Activated T-cell treated with anti-CD3 and anti-CD28 coated beads, Interleukin-2, amount 50 U/mL, for 4 hours (primary cell): ENCODE measurements around the gene OTOR. TPM values are rescaled to one million over a fixed set of nuclear protein-coding genes. Genes with fewer than 3 reads are reported as not detected.

ENCODE experiments used
- ATAC-seq, 2 donors: fragments of 200-7000 bp; cut with Tn5 transposase; one replicate each; pipeline ENCODE4 v1.10.0; 2021
- DNase-seq: peaks from one replicate; pipeline ENCODE4 v3.0.0-alpha.2; 2020
- H3K27me3 Mint-ChIP-seq: one replicate; pipeline ENCODE4 v1.8.0; 2021; ENCODE audit warnings: low read depth, mixed read lengths
- H3K36me3 Mint-ChIP-seq: one replicate; pipeline ENCODE4 v1.8.0; 2022; ENCODE audit warnings: mixed read lengths; ENCODE audit not compliant: insufficient read depth
- H3K4me1 Mint-ChIP-seq: one replicate; pipeline ENCODE4 v1.8.0; 2021; ENCODE audit warnings: low read depth, mixed read lengths
- H3K4me3 Mint-ChIP-seq: one replicate; pipeline ENCODE4 v1.8.0; 2021; ENCODE audit warnings: mild to moderate bottlenecking, moderate library complexity, mixed read lengths
- H3K9me3 Mint-ChIP-seq: one replicate; pipeline ENCODE4 v1.8.0; 2021; ENCODE audit warnings: mixed read lengths
- total RNA-seq, 3 donors: library from RNA; stranded (reverse); gene quantifications; one replicate each; pipeline ENCODE4 v1.2.1, GENCODE V29; 2021

The OTOR gene
- total RNA-seq, 3 donors from 2014 or later = not detected

GRCh38 chr20:16729565-16730460, 18.3 kb upstream of the OTOR start, which contains the start of gene SNRPB2:
TSS of gene SNRPB2 (plus strand) at chr20:16730026. CDS start at chr20:16731703, 1,677 bp downstream.
- H3K9me3 Mint-ChIP-seq = peaks cover 5% of the 10 kb centered on the region
- H3K36me3 Mint-ChIP-seq = peaks cover 23% of the 10 kb centered on the region
- peak within 1 kb of the TSS; percentile 99 for H3K4me3 Mint-ChIP-seq

GRCh38 chr20:16732506-16733152, 15.5 kb upstream of the OTOR start:
- peak overlapping the region; percentile 53 for H3K4me3 Mint-ChIP-seq
- peaks cover 5% of the 10 kb centered on the region for H3K9me3 Mint-ChIP-seq
- no peak for DNase-seq
- H3K4me1 Mint-ChIP-seq = peaks cover 63% of the 10 kb centered on the region
- peaks cover 38% of the 10 kb centered on the region for H3K36me3 Mint-ChIP-seq
- ATAC-seq = peak; percentile 22 to 33
- H3K27me3 Mint-ChIP-seq = peaks cover 6% of the 10 kb centered on the region

More at GRCh38 chr20:16729565-16730460, 18.3 kb upstream of the OTOR start, which contains the start of gene SNRPB2:
- peak; percentile 86 for DNase-seq
- ATAC-seq = peak; percentile 93 to 95
- Mint-ChIP-seq H3K4me1 (peaks cover 50% of the 10 kb centered on the region), H3K27me3 (peaks cover 19% of the 10 kb centered on the region)

- DNase-seq (no peak), ATAC-seq (no peak)
- peaks cover 7% of the 10 kb centered on the region for H3K4me1 Mint-ChIP-seq
- H3K27me3 Mint-ChIP-seq = no peaks in the 10 kb centered on the region
- no peak overlapping the region for H3K4me3 Mint-ChIP-seq
- H3K36me3 Mint-ChIP-seq = peaks cover 36% of the 10 kb centered on the region
- no peaks in the 10 kb centered on the region for H3K9me3 Mint-ChIP-seq
These were observed 7.6 kb upstream of the OTOR start for GRCh38 chr20:16740365-16741072.

GRCh38 chr20:16744178-16744807, 3.9 kb upstream of the OTOR start:
- DNase-seq = no peak
- Mint-ChIP-seq H3K36me3 (peaks cover 25% of the 10 kb centered on the region), H3K9me3 (no peaks in the 10 kb centered on the region)

GRCh38 chr20:16745204-16745603, 3.0 kb upstream of the OTOR start:
- Mint-ChIP-seq H3K9me3 (no peaks in the 10 kb centered on the region), H3K36me3 (peaks cover 17% of the 10 kb centered on the region), H3K4me3 (no peak overlapping the region), H3K4me1 (no peaks in the 10 kb centered on the region), H3K27me3 (peaks cover 9% of the 10 kb centered on the region)
- DNase-seq (no peak), ATAC-seq (no peak)

More at GRCh38 chr20:16744178-16744807, 3.9 kb upstream of the OTOR start:
- H3K27me3 Mint-ChIP-seq = peaks cover 9% of the 10 kb centered on the region
- no peak overlapping the region for H3K4me3 Mint-ChIP-seq
- no peak for ATAC-seq
- no peaks in the 10 kb centered on the region for H3K4me1 Mint-ChIP-seq

GRCh38 chr20:16747291-16747811, 807 bp upstream of the OTOR start:
- H3K27me3 Mint-ChIP-seq = peaks cover 9% of the 10 kb centered on the region
- DNase-seq (no peak), ATAC-seq (no peak)
- peaks cover 2% of the 10 kb centered on the region for H3K4me1 Mint-ChIP-seq
- no peak overlapping the region for H3K4me3 Mint-ChIP-seq
- H3K9me3 Mint-ChIP-seq = no peaks in the 10 kb centered on the region
- peaks cover 3% of the 10 kb centered on the region for H3K36me3 Mint-ChIP-seq

GRCh38 chr20:16749573-16749972, 1.4 kb downstream of the OTOR start:
- Mint-ChIP-seq H3K36me3 (no peaks in the 10 kb centered on the region), H3K9me3 (no peaks in the 10 kb centered on the region), H3K4me3 (no peak overlapping the region), H3K4me1 (peaks cover 2% of the 10 kb centered on the region), H3K27me3 (peaks cover 9% of the 10 kb centered on the region)
- DNase-seq (no peak), ATAC-seq (no peak)

DNA sequence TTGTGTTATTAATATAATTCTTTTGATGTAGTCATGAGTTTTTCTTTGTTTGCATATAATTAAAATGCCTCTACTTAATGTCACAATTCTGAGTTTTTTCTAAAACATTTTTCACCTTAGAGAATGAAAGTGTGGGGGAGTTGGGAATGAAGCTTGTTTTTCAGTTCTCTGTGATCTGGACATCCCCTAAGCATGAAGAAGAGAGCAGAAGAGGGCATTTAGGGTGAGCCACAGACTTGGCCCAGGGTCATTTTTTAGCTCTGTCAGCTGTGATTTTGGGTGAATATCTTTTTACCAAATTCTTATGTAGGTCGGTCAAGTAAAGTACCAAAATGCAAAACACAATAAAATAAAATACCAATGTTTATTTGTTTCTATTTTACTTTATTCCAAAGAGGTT, 3.9 kb downstream of the OTOR start:
- H3K4me3 Mint-ChIP-seq = no peak overlapping the region
- H3K36me3 Mint-ChIP-seq = no peaks in the 10 kb centered on the region
- peaks cover 6% of the 10 kb centered on the region for H3K27me3 Mint-ChIP-seq
- H3K9me3 Mint-ChIP-seq = no peaks in the 10 kb centered on the region
- DNase-seq (no peak), ATAC-seq (no peak)
- H3K4me1 Mint-ChIP-seq = peaks cover 2% of the 10 kb centered on the region

GRCh38 chr20:16752901-16753300, 4.7 kb downstream of the OTOR start:
- H3K9me3 Mint-ChIP-seq = no peaks in the 10 kb centered on the region
- DNase-seq (no peak), ATAC-seq (no peak)
- H3K4me3 Mint-ChIP-seq = no peak overlapping the region
- H3K4me1 Mint-ChIP-seq = peaks cover 2% of the 10 kb centered on the region
- H3K36me3 Mint-ChIP-seq = no peaks in the 10 kb centered on the region
- peaks cover 4% of the 10 kb centered on the region for H3K27me3 Mint-ChIP-seq

GRCh38 chr20:16758454-16759180, 10.5 kb downstream of the OTOR start:
- DNase-seq = no peak
- H3K27me3 Mint-ChIP-seq = no peaks in the 10 kb centered on the region
- H3K36me3 Mint-ChIP-seq = no peaks in the 10 kb centered on the region
- no peak overlapping the region for H3K4me3 Mint-ChIP-seq
- no peaks in the 10 kb centered on the region for H3K9me3 Mint-ChIP-seq
- no peak for ATAC-seq
- no peaks in the 10 kb centered on the region for H3K4me1 Mint-ChIP-seq

DNA sequence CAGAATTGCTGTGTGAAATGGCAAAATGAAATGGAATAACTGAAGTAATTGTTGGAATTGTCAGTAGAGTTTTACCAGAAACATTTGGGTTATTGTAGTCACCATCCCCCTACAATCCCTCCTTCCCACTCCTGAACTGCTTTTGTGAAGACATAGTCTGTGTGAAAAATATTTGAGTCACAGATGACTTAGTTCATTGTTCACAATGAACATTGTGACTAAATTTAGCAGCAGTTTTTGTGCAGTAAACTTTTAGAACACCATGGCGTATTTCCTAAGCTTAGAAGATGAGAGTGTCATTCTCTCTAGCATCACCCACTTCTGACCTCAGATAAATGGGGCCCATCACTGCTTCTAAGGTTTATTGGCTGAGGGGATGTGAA, 11.0 kb downstream of the OTOR start:
- H3K9me3 Mint-ChIP-seq = no peaks in the 10 kb centered on the region
- H3K27me3 Mint-ChIP-seq = peaks cover 5% of the 10 kb centered on the region
- no peak overlapping the region for H3K4me3 Mint-ChIP-seq
- no peaks in the 10 kb centered on the region for H3K4me1 Mint-ChIP-seq
- ATAC-seq (no peak), DNase-seq (no peak)
- no peaks in the 10 kb centered on the region for H3K36me3 Mint-ChIP-seq

GRCh38 chr20:16760431-16761304, 12.5 kb downstream of the OTOR start:
- no peaks in the 10 kb centered on the region for H3K4me1 Mint-ChIP-seq
- DNase-seq = no peak
- no peak for ATAC-seq
- H3K36me3 Mint-ChIP-seq = no peaks in the 10 kb centered on the region
- no peaks in the 10 kb centered on the region for H3K9me3 Mint-ChIP-seq
- peaks cover 8% of the 10 kb centered on the region for H3K27me3 Mint-ChIP-seq
- no peak overlapping the region for H3K4me3 Mint-ChIP-seq
